Renal pelvis (tissue), 4 donors: Measurements from ENCODE around the gene SAXO2. TPM values are rescaled to one million over a fixed set of nuclear protein-coding genes. Genes with fewer than 3 reads are reported as not detected.
"Not testable (repeated sequence)": the region's sequence is repeated elsewhere in the genome, so short reads cannot be mapped to it uniquely, and the experiment has no call there.

ENCODE experiments used
- DNase-seq: peaks from one replicate; pipeline ENCODE4 v3.0.0-alpha.2; 2013
- polyA plus RNA-seq, 3 donors: library from polyadenylated mRNA; unstranded; fragments of 120-200 nt; gene quantifications; one replicate each; pipeline ENCODE4 v1.2.1, GENCODE V29; 2013; ENCODE audit not compliant: insufficient read length in 3 of 3

SAXO2 gene
- polyA plus RNA-seq, 3 donors, result 4.4 to 9.3 (median 7.7) TPM

DNA sequence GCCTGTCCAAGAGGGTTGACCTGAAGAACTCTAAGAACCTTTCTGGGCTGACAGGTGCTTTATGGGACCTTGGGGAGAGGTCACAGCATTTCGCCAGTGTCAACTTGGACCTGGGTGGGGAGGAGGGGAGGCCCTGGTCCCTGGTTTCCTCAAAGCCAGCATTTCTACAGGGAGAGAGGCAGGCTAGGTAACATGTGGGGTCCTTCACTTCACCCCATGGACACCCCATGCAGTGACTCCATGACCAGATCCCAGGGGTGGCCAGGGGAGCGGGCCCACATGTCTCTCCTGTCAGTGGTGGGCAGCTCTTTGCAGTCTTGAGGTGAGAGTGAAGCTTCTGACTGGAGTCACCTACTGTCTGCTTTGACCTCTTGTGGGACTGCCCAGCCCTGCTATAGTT lies 50.8 kb downstream of the SAXO2 start:
- no peak for DNase-seq

DNA sequence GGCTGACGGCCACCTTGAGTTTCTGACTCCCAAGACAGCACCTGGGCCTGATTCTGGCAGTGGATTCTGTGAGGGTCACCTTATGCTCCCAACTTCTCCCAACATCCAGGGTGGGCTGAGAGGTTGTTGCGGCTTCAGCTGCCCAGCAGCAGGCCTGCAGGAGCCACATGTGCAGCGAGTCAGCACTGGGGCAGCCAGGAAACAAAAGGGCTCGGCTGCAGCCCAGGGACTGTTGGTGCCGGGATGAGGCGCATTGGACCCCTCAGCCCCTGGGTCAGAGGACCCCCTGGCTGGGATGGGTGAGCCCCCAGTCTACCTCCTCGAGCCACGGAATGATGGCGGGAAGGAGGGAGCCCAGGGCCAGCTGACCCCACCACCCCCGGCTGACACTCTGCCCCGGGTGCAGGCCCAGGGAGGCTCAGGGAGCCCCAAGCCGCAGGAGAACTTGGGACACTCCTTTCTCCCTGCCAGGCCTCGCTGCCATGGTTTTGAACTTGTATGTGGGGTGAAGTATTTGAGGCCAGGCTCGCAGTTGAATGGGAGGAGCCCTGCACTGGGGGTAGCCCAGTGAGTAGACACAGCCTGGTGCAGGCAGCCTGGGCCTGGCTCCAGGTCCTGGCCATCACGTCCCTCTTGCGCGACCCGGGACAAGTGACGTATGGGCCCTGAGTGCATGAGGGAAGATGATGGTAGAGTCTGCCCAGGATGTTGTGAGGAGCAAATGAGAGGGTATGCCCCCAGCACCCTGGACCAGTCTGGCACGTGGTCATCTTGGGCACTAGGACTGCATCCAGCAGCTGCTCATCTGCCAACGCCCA lies 51.5 kb downstream of the SAXO2 start:
- DNase-seq, result not testable (repeated sequence)

- DNase-seq, result no peak
Measured at GRCh38 chr15:82314769-82315518, 52.3 kb downstream of the SAXO2 start.

DNA sequence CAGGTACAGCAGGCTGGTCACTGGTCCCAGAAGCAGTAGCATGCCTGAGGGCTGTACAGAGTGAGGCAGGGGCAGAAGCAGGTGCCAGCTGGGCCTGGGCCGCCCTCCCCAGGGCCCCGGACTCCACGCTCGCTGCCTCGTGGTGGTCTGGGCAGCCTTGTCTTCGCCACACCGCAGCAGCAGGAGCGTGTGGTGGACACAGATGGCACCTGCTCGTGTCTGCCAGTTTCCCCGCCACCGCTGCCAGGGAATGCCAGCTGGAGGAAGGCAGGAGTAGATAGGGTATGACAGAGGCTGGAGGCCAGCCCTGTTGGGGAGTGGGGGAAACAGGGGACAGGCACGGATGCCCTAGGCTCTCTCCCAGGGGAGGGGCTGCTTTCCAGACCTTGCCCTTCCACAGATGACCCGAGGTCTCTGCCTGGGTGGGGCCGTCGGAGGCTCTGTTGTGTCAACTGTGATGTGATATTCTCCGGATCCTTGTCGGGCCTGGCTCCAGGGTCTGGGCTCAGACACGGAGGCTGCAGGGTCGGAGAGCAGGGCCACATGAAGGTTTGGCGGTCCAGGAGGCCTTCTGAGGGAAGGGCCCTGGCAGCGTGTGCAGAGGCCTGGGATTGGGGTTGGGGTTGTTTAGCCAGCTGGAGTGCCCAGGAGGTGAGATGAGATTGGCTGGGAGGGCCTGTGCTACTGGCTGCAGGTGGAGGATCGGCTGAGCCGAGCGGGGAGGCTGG lies 53.1 kb downstream of the SAXO2 start:
- no peak for DNase-seq

GRCh38 chr15:82316247-82317090 lies 53.9 kb downstream of the SAXO2 start:
- not testable (repeated sequence) for DNase-seq

- no peak for DNase-seq
Measured at GRCh38 chr15:82317091-82317489, 54.5 kb downstream of the SAXO2 start.

DNA sequence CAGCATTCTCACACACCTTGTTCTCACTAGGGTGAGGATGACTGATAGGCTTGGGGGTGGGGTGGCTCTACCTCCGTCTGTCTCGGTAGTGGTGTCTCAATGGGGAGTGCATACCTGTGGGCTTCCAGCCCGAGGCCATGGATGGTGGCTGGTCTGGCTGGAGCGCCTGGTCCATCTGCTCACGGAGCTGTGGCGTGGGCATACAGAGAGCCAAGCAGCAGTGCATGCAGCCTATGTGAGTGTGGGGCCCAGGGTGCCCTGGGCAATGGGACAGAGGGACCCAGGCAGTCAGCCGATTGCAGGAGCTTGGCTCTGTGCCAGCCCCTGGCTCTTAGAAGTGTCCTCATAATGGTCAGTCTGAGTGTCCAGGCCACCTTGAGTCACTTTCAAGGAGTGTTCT lies 54.9 kb downstream of the SAXO2 start:
- DNase-seq, result not testable (repeated sequence)

GRCh38 chr15:82318281-82318680 lies 55.7 kb downstream of the SAXO2 start:
- not testable (repeated sequence) for DNase-seq

DNA sequence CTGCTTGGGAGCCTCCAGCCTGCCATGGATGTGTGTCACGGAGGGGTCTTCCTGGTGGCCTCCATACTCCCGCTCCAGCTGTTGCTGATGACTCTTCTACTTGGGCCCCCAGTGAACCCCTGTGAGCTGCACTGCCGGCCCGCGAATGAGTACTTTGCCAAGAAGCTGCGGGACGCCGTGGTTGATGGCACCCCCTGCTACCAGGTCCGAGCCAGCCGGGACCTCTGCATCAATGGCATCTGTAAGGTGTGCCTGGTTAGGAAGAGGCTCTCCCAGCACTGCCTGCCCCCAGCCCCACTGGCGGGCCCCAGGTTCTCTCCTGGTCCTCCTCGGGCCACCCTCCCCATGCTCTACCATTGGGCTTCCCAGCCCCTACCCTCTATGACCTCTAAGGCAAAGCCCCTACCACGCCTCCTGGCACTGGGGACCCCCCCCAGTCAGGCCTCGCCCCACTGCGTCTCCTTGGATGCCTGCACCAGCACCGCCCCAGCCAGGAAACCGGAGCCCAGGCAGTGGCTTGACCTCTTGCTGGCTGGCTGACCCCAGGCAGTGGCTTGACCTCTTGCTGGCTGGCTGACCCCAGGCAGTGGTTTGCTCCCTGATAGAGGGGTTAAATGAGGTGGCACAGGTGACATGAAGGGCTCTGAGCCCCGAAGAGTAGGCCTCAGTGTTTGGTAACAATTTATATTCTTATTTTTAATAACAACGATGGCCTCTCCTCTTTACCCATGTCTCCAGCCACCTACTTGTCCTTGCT lies 57.1 kb downstream of the SAXO2 start:
- not testable (repeated sequence) for DNase-seq

DNA sequence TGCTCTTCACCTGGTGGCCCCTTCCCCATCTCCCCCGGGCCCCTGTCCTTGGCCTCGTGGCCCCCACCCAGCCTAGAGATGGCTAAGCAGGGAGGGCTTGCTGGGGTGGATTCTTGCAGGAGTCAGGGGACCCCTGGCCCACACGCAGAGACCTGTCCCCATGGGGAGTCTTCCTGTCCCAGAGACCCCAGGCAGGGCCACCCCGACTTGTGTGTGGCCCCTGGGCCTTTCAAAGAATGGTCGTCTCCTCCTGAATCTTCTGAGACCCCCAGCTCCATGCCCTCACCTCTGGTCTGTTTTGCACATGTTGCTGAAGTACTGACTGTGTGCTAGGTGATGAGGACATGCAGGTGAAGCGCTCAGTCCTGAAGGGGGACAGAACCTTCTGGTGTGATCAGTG lies 58.2 kb downstream of the SAXO2 start:
- not testable (repeated sequence) for DNase-seq

DNA sequence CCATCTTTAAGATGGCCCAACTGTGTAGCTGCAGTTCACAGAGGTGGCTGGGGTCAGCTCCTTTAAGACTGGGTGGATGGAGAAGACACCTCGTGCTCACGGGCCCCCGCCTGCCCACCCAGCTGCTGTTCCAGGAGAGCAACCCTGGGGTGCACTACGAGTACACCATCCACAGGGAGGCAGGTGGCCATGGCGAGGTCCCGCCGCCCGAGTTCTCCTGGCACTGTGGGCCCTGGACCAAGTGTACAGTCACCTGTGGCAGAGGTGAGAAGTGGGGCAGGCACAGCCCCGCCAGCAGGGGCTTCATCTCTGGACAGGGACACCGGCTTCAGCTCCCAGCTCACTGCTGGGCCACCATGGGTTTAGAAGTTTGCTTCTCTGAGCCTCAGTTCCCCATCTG lies 59.9 kb downstream of the SAXO2 start:
- not testable (repeated sequence) for DNase-seq

GRCh38 chr15:82324831-82325230 lies 62.2 kb downstream of the SAXO2 start:
- DNase-seq, result not testable (repeated sequence)

- DNase-seq, result not testable (repeated sequence)
Measured at GRCh38 chr15:82325646-82326045, 63.0 kb downstream of the SAXO2 start.

DNA sequence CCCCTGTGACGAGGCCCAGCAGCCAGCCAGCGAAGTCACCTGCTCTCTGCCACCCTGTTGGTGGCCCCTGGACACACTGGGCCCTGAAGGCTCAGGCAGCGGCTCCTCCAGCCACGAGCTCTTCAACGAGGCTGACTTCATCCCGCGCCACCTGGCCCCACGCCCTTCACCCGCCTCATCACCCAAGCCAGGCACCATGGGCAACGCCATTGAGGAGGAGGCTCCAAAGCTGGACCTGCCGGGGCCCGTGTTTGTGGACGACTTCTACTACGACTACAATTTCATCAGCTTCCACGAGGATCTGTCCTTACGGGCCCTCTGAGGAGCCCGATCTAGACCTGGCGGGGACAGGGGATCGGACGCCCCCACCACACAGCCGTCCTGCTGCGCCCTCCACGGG lies 64.3 kb downstream of the SAXO2 start:
- not testable (repeated sequence) for DNase-seq

DNA sequence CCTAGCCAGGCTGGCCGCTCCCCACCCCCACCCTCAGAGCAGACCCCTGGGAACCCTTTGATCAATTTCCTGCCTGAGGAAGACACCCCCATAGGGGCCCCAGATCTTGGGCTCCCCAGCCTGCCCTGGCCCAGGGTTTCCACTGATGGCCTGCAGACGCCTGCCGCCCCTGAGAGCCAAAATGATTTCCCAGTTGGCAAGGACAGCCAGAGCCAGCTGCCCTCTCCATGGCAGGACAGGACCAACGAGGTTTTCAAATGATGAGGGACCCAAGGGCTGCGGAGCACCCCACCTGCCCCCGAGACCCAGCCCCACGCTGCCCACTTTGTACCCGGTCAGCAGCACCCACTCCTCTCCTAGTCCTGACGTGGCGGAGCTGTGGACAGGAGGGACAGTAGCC lies 64.8 kb downstream of the SAXO2 start:
- not testable (repeated sequence) for DNase-seq

- DNase-seq, result not testable (repeated sequence)
Measured at GRCh38 chr15:82329039-82329438, 66.4 kb downstream of the SAXO2 start.

DNA sequence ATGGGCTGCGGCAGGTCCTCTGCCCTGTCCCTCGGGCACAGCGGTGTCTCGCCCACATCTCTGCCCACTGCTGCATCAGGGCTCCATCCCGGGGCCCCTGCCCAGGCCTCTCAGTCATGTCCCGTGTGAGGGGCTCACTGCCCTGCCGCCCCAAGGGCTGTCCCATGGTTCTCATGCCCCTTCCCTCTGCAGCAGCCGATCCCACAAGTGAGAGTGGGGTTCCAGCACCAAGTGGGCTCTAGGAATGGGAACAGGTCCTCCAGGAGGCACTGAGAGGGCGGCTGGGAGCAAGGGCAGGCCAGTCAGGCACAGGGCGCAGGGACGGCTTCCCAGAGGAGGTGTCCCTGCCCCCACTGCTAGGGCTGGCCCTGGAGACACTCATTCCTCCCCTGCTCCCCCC lies 68.3 kb downstream of the SAXO2 start:
- DNase-seq, result not testable (repeated sequence)

GRCh38 chr15:82331576-82332304 lies 69.1 kb downstream of the SAXO2 start:
- not testable (repeated sequence) for DNase-seq

- DNase-seq, result not testable (repeated sequence)
Measured at GRCh38 chr15:82332711-82333602, 70.3 kb downstream of the SAXO2 start.
